Smooth muscle cell of bladder (primary cell): ENCODE data around the gene DPH6. TPM values are rescaled to one million over a fixed set of nuclear protein-coding genes. Genes with fewer than 3 reads are reported as not detected.

Experiments used
- total RNA-seq: library from RNA; depleted of rRNA; stranded (reverse); fragments of >200 nt; gene quantifications from 2 replicates; pipeline ENCODE4 v1.2.3, GENCODE V29; 2014

Gene DPH6
- total RNA-seq = 8.7 and 19.1 TPM in 2 replicates

DNA sequence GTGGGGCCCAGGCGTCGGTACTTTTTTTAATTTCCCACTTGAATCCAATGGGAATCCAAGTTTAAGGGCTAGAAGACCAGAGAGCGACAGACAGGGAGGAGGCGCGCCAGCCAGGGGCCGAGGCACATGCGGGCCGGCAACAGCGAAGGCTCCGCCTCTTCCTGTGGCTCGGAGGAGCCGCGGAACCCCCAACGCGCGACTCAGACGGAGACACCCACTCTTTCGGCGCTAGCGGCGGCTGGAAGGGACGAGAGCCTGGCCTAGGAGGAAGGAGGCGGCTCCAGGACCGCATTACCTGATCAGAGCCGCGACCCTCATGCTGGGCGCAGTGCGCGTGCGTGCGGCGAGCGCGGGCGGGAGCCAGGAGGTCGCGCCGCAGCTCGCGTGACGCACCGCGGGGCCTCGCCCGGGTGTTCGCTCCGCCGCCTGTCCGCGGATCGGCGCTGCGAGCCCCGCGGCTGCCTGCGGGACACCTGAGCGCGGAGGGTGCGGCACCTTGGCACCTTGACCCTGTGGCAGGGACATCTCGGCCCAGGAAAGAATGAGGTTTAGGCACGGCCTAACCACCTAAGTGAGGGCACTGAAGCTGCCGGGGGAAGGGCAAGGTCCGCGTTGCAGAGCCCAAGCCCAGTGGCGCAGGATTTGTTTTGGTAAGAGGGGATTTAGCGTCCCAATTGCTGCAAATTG is at the start of gene DPH6:
DPH6 (minus strand) TSS at position 342 of the 687 bp plus-strand sequence; CDS start at position 318, 24 bp downstream.

